IPS-NIHi7 (cell line): ENCODE data around the gene CNIH3.
A peak's percentile ranks its signal among the peaks of the same experiment; 100 is the strongest.
"Not testable (repeated sequence)": the region's sequence is repeated elsewhere in the genome, so short reads cannot be mapped to it uniquely, and the experiment has no call there.

ENCODE experiments used
- DNase-seq: peaks from one replicate; pipeline ENCODE4 v3.0.0; 2012; ENCODE audit warnings: mixed read lengths; ENCODE audit errors: extremely low spot score

Gene CNIH3

GRCh38 chr1:224615861-224616755, at the start of gene CNIH3:
TSS of gene CNIH3 (plus strand) at chr1:224616317. CDS start at chr1:224617175, 858 bp downstream.
- peak; percentile 79 for DNase-seq

DNA sequence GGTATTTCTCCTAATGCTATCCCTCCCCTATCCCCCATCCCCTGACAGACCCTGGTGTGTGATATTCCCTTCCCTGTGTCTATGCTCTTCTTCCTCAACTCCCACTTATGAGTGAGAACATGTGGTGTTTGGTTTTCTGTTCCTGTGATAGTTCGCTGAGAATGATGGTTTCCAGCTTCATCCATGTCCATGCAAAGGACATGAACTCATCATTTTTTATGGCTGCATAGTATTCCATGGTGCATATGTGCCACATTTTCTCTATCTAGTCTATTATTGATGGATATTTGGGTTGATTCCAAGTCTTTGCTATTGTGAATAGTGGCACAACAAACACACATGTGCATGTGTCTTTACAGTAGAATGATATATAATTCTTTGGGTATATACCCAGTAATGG, 49.6 kb upstream of the CNIH3 start:
- DNase-seq: not testable (repeated sequence)

GRCh38 chr1:224569276-224569675, 46.8 kb upstream of the CNIH3 start:
- DNase-seq: no peak

DNA sequence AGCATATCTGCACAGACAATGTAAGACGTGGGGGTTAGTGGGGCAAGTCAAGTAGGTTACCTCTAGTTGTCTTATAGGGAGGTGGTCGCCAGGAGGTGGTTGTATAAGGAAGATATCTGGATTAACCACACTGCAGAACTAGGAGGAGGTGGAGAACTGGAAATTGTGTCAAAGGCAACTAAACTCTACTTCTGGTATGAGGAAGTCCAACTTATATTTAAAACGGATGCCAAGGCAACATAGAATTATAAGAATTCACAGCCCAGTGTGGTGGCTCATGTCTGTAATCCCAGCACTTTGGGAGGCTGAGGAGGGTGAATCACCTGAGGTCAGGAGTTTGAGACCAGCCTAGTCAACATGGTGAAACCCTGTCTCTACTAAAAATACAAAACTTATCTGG, 44.1 kb upstream of the CNIH3 start:
- not testable (repeated sequence) for DNase-seq

- DNase-seq: no peak
Measured at GRCh38 chr1:224579526-224579925, 36.6 kb upstream of the CNIH3 start.

DNA sequence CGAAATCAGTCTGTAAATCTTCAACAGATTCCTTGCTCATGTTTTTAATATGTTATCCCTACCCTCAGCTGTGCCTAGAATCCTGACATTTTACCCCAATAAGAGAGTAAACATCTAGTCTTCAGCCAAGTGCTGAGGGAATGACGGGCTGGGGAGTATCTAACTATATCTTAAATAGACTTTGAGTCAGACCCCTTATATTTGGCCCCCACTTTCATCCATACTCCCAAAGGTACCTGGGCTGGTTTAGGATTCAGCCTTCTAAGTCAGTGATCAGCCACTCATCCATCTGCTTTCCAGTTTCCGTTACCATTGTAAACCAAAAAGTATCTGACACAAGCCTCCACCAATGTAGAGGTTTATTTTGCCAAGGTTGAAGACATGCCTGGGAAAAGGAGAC, 36.1 kb upstream of the CNIH3 start:
- no peak for DNase-seq

DNA sequence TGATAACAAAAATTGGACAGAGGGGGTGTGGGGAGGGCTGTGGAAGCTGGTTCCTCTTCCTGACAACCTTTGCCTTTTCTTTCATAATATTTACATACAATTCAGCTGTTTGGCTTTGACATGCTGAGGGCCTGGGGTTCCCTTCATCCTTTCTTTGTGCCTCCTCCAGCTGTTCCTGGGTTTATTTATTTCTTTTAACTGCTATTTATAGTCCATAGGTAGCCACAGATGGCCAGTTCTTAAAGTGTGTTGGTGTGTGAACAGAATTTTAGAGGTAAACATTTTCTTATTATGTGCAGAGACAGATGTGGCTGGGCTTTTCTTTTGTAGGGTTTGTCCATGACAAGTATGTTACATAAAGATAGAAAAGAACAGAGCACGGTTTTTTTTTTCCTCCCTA, 34.1 kb upstream of the CNIH3 start:
- DNase-seq: no peak

- no peak for DNase-seq
Measured at GRCh38 chr1:224583774-224584173, 32.3 kb upstream of the CNIH3 start.

DNA sequence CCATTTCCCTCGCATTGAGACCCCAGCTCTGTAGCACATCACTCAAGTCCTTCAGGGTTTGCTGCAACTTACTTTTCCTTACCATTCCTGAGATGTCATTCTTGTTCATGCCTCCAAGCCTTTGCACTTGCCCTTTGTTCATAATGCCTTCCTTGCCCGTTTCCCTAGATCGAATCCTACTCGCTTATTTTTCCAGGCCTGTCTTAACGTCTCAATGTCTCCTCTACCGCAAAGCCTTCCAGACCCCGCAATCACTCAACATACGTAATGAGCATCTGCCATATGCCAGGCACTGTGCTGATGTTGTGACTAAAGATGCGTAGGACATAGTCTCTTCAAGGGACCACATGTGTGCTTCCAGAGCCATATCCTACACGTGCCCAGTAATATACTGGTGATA, 31.1 kb upstream of the CNIH3 start:
- DNase-seq: no peak

- no peak for DNase-seq
Measured at GRCh38 chr1:224587051-224587450, 29.1 kb upstream of the CNIH3 start.

GRCh38 chr1:224588515-224588914, 27.6 kb upstream of the CNIH3 start:
- no peak for DNase-seq

- DNase-seq: no peak
Measured at GRCh38 chr1:224589006-224589405, 27.1 kb upstream of the CNIH3 start.

DNA sequence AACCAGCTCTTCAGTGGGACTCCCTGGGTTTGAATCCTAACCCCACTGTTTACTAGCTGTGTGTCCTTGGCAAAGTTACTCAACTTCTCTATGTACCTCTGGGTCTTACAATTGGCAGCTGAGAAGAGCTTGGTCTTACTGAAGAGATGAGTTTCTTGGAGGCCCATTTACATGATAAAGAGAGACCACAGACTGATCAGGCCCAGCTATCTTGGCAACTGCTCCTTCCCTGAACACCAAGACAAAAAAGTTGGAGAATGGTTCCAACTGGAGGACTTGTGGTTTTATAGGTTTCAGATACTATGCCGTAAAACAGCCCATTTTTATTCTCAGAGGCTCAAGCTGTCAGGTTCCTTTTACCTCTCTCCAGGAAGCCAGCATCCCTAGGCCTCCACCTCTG, 24.8 kb upstream of the CNIH3 start:
- no peak for DNase-seq

DNA sequence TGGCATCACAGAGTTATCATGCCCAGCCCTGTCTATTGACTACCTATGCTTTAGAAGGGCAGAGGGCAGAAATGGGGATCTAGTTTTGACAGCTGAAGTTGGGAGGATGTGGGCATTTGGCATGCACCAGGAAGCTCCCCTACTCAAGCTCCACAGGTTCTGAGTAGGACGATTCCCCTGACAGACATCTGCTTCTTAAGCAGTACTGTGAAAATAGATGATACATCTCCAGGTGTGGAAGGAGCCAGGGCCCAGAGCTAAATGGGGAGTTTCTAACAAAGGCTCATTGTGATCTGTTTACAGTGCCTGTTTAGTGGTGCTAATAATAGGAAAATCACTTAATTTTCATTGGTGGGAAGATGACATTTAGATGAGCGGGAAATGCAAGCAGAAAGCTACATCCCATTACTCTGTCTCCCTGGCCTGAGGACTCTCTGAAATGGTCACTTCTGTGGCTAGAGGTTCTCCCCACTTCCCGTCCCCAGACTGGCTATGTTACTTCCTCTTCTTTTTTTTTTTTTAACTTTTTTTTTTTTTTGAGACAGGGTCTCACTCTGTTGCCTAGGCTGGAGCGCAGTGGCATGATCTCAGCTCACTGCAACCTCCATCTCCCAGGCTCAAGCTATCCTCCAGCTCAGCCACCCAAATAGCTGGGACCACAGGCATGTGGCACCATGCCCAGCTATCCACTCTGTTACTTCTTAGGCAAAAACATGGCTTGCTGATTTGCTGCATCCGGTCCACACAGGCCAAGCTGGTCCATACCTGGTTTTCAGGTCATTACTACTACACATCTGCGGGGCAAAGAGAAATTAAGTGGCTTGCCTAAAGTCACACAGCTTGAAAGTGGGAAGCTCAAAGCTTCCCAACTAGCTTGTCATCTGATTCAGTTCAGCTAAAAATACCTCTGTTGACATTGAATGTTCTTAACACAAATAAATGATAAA, 23.2 kb upstream of the CNIH3 start:
- DNase-seq: no peak

- DNase-seq: no peak
Measured at GRCh38 chr1:224594360-224594759, 21.8 kb upstream of the CNIH3 start.

DNA sequence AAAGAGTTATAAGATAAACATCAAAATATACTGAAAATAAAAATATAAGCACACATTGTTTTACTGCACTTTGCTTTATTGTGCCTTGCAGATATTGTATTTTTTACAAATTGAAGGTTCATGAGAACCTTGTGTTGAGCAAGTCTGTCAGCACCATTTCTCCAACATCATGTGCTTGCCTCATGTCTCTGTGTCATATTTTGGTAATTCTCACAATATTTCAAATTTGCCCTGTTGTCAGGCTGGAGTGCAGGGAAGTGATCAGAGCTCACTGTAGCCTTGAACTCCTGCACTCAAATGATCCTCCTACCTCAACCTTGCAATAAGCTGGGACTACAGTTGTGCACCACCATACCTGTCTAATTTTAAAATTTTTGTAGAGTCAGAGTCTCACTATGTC, 21.3 kb upstream of the CNIH3 start:
- no peak for DNase-seq

- no peak for DNase-seq
Measured at GRCh38 chr1:224605482-224606181, 10.5 kb upstream of the CNIH3 start.

DNA sequence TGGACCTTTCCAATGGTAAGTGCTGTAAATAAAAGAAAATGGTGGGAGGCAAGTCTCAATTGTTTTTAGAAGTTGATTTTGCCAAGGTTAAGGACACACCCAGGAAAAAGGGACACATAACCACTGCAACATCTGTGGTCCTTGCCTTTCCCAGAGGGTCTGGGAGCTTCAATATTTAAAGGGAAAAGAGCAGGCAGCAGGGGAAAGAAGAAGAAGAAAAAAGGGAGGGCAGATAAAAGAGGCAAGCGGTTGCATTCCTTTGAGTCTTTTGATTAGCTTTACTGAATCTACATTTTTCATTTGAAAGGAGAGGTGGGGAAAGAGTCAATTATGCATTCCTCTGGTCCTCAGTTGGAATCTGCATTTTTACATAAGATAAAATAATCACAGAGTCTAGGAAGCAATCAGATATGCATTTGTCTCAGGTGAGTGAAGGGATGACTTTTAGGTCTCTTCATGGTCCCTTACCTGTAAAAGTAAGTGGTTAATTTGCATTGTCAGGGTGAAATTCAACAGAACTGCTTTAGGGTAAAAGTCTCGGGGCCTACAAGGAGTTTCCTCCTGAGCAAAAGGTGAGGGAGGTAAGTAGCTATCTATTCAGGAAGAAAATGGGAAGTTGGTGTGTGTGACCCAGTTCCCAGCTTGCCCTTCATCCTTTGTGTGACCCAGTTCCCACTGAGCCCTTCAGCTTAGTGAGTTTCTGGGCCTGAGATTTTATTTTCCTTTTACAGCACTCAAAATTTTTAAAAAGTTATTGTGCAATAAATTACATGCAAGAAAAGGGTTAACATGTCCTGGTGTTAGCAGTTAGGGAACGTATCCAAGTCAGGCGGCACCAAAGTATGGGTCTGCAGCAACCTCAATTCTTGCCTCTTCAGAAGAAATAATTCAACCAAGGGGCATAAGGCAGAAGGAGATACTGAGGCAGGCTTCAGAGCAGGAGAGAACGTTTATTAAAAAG, 8.6 kb upstream of the CNIH3 start:
- DNase-seq: no peak

DNA sequence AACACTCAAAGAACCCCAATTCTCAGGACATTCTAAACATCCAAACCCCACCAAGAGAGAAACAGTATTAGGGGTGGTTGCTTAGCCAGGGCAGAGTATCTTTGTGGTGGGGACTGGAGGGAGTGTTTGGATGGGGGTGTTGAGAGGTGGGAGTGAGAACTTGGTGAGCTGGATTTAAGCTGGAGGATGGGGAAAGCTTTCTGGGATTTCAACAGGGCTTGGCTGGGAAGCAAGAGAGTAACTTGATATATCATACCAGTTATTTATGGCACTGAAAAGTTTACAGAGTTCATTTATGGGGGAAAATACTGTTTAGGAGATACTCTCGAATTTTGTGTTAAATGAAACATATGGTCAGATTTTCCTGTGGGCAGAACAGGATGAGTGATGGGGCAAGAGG, 6.8 kb upstream of the CNIH3 start:
- DNase-seq: no peak

GRCh38 chr1:224612246-224612645, 3.9 kb upstream of the CNIH3 start:
- no peak for DNase-seq

DNA sequence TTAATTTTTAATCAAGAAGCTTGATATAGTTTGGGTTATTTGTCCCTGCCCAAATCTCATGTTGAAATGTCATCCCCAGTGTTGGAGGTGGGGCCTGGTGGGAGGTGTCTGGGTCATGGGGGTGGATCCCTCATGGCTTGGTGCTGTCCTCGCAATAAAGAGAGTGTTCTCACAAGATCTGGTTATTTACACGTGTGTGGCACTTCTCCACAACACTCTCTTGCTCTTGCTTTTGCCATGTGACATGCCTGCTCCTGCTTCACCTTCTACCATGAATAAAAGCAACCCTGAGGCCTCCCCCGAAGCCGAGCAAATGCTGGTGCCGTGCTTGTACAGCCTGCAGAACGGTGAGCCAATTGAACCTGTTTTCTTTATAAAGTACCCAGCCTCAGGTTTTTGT, 2.6 kb upstream of the CNIH3 start:
- no peak for DNase-seq
